ENCODE results near the gene TLX2. TPM values are rescaled to one million over a fixed set of nuclear protein-coding genes. Genes with fewer than 3 reads are reported as not detected.

TLX2 gene
- total RNA-seq, 1 donor = not detected

- peak; percentile 98 for DNase-seq (ENCODE audit: low read depth)
- H3K4me3 ChIP-seq (ENCODE audit: low read depth, low read length) = peak within 1 kb of the TSS; percentile 98
- TF ChIP-seq CTCF (IDR thresholded peaks at IDR 0.05; ENCODE audit: insufficient read depth, low read depth, low read length) = peak; percentile 53
Measured at GRCh38 chr2:74507145-74507925, 6.9 kb upstream of the TLX2 start, which contains the start of gene PCGF1. Gene PCGF1, minus strand, starts transcription at chr2:74507695. Its CDS starts 27 bp downstream, at chr2:74507668.

- no peak for TF ChIP-seq CTCF (IDR thresholded peaks at IDR 0.05; ENCODE audit: insufficient read depth, low read depth, low read length)
- peak overlapping the region; percentile 98 for H3K4me3 ChIP-seq (ENCODE audit: low read depth, low read length)
- DNase-seq (ENCODE audit: low read depth) = peak; percentile 42
Measured at GRCh38 chr2:74507926-74508520, 6.2 kb upstream of the TLX2 start.

- H3K4me3 ChIP-seq (ENCODE audit: low read depth, low read length) = no peak overlapping the region
- DNase-seq (ENCODE audit: low read depth) = no peak
- no peak for TF ChIP-seq CTCF (IDR thresholded peaks at IDR 0.05; ENCODE audit: insufficient read depth, low read depth, low read length)
Measured at GRCh38 chr2:74510272-74510671, 4.0 kb upstream of the TLX2 start.

- no peak for TF ChIP-seq CTCF (IDR thresholded peaks at IDR 0.05; ENCODE audit: insufficient read depth, low read depth, low read length)
- DNase-seq (ENCODE audit: low read depth) = no peak
- no peak overlapping the region for H3K4me3 ChIP-seq (ENCODE audit: low read depth, low read length)
Measured at GRCh38 chr2:74511104-74511989, 2.9 kb upstream of the TLX2 start.

- no peak for DNase-seq (ENCODE audit: low read depth)
- TF ChIP-seq CTCF (IDR thresholded peaks at IDR 0.05; ENCODE audit: insufficient read depth, low read depth, low read length) = no peak
Measured at GRCh38 chr2:74512744-74513604, 1.3 kb upstream of the TLX2 start.

More at GRCh38 chr2:74512744-74513604, 1.3 kb upstream of the TLX2 start:
- H3K4me3 ChIP-seq (ENCODE audit: low read depth, low read length) = no peak overlapping the region

Data from fibroblast of villous mesenchyme (primary cell).